Activated CD4-positive, alpha-beta memory T cell treated with anti-CD3 and anti-CD28 coated beads for 36 hours (primary cell): ENCODE data around the gene OSBPL10. TPM values are rescaled to one million over a fixed set of nuclear protein-coding genes. Genes with fewer than 3 reads are reported as not detected.

Experiments
- CTCF ChIA-PET: fragments of 350-600 bp; sonication (Branson Sonifier 250); formaldehyde crosslinking; loops from one replicate; lab custom pipeline; 2021; ENCODE audit warnings: antibody characterized with exemption, inconsistent platforms; lab: Charles Lee
- POLR2A ChIA-PET: fragments of 350-600 bp; sonication (Branson Sonifier 250); formaldehyde crosslinking; loops from one replicate; lab custom pipeline; 2021; ENCODE audit warnings: antibody characterized with exemption; lab: Charles Lee
- DNase-seq: peaks from one replicate; pipeline ENCODE4 v3.0.0-alpha.2; 2020
- H3K27ac Mint-ChIP-seq: one replicate; pipeline ENCODE4 v1.8.0; 2021; ENCODE audit warnings: mixed read lengths
- H3K27me3 Mint-ChIP-seq: one replicate; pipeline ENCODE4 v1.8.0; 2021; ENCODE audit warnings: mixed read lengths
- H3K36me3 Mint-ChIP-seq: one replicate; pipeline ENCODE4 v1.8.0; 2021; ENCODE audit warnings: mixed read lengths
- H3K4me1 Mint-ChIP-seq: one replicate; pipeline ENCODE4 v1.8.0; 2021; ENCODE audit warnings: low read depth, mixed read lengths
- H3K4me3 Mint-ChIP-seq: one replicate; pipeline ENCODE4 v1.8.0; 2021; ENCODE audit warnings: mild to moderate bottlenecking, mixed read lengths
- H3K9me3 Mint-ChIP-seq: one replicate; pipeline ENCODE4 v1.8.0; 2021; ENCODE audit warnings: mixed read lengths
- intact Hi-C: fragments of 100-400 bp; cut with micrococcal nuclease; formaldehyde crosslinking; loops from one replicate; pipeline ENCODE4 v1.15.1; 2023
- total RNA-seq, 2 experiments: library from RNA; stranded (reverse); gene quantifications; one replicate each; pipeline ENCODE4 v1.2.3, GENCODE V29; 2021

The OSBPL10 gene
- total RNA-seq, 2 experiments from 2014 or later = 3.4 to 3.5 TPM

GRCh38 chr3:31725976-31726375, 255.1 kb downstream of the OSBPL10 start:
- intact Hi-C loops = loop anchor here (2.0 kb wide), 1 partner anchor 43 kb away; no protein-coding TSS in a partner anchor
- DNase-seq = no peak
- POLR2A ChIA-PET = no interaction called here
- no peak overlapping the region for H3K4me3 Mint-ChIP-seq
- peaks cover 8% of the 10 kb centered on the region for H3K27me3 Mint-ChIP-seq
- H3K36me3 Mint-ChIP-seq = no peaks in the 10 kb centered on the region
- no peak overlapping the region for H3K27ac Mint-ChIP-seq
- no peaks in the 10 kb centered on the region for H3K9me3 Mint-ChIP-seq
- CTCF ChIA-PET = no interaction called here
- no peaks in the 10 kb centered on the region for H3K4me1 Mint-ChIP-seq

- no peak for DNase-seq
- intact Hi-C loops = loop anchor here (2.0 kb wide), 1 partner anchor 43 kb away; no protein-coding TSS in a partner anchor
- Mint-ChIP-seq H3K9me3 (no peaks in the 10 kb centered on the region), H3K36me3 (no peaks in the 10 kb centered on the region), H3K4me3 (no peak overlapping the region), H3K4me1 (no peaks in the 10 kb centered on the region), H3K27me3 (peaks cover 8% of the 10 kb centered on the region), H3K27ac (no peak overlapping the region)
- ChIA-PET POLR2A (no interaction called here), CTCF (interaction anchor here (0.6 to 1.5 kb wide), 6 partner anchors 9 to 294 kb away, joined by 3 to 5 read pairs (median 4); no protein-coding TSS in a partner anchor)
These were observed 255.5 kb downstream of the OSBPL10 start for GRCh38 chr3:31725568-31725967.

GRCh38 chr3:31724651-31725050, 256.4 kb downstream of the OSBPL10 start:
- no peak for DNase-seq

GRCh38 chr3:31724116-31724515, 256.9 kb downstream of the OSBPL10 start:
- no peaks in the 10 kb centered on the region for H3K9me3 Mint-ChIP-seq
- H3K4me1 Mint-ChIP-seq = no peaks in the 10 kb centered on the region
- peaks cover 8% of the 10 kb centered on the region for H3K27me3 Mint-ChIP-seq
- DNase-seq = no peak
- H3K4me3 Mint-ChIP-seq = no peak overlapping the region
- POLR2A ChIA-PET = no interaction called here
- no peaks in the 10 kb centered on the region for H3K36me3 Mint-ChIP-seq
- intact Hi-C loops = loop anchor here (2.0 kb wide), 1 partner anchor 45 kb away; no protein-coding TSS in a partner anchor
- CTCF ChIA-PET = interaction anchor here (0.9 to 1.6 kb wide), 10 partner anchors 14 to 427 kb away, joined by 3 to 9 read pairs (median 4); no protein-coding TSS in a partner anchor
- no peak overlapping the region for H3K27ac Mint-ChIP-seq

More at GRCh38 chr3:31724651-31725050, 256.4 kb downstream of the OSBPL10 start:
- H3K9me3 Mint-ChIP-seq = no peaks in the 10 kb centered on the region
- ChIA-PET CTCF (interaction anchor here (0.6 to 1.6 kb wide), 13 partner anchors 10 to 427 kb away, joined by 3 to 9 read pairs (median 4); no protein-coding TSS in a partner anchor), POLR2A (no interaction called here)
- H3K27ac Mint-ChIP-seq = no peak overlapping the region
- H3K36me3 Mint-ChIP-seq = no peaks in the 10 kb centered on the region
- H3K4me1 Mint-ChIP-seq = no peaks in the 10 kb centered on the region
- peaks cover 8% of the 10 kb centered on the region for H3K27me3 Mint-ChIP-seq
- intact Hi-C loops = loop anchor here (2.0 kb wide), 1 partner anchor 44 kb away; no protein-coding TSS in a partner anchor
- no peak overlapping the region for H3K4me3 Mint-ChIP-seq

- Mint-ChIP-seq H3K4me3 (no peak overlapping the region), H3K4me1 (no peaks in the 10 kb centered on the region), H3K27ac (no peak overlapping the region), H3K36me3 (no peaks in the 10 kb centered on the region), H3K9me3 (no peaks in the 10 kb centered on the region), H3K27me3 (peaks cover 9% of the 10 kb centered on the region)
- intact Hi-C loops = loop anchor here (2.0 kb wide), 1 partner anchor 45 kb away; no protein-coding TSS in a partner anchor
- DNase-seq = no peak
- ChIA-PET POLR2A (no interaction called here), CTCF (interaction anchor here (1.1 to 1.6 kb wide), 4 partner anchors 20 to 428 kb away, joined by 3 to 9 read pairs (median 4); no protein-coding TSS in a partner anchor)
These were observed 257.4 kb downstream of the OSBPL10 start for GRCh38 chr3:31723701-31724100.

- no peak for DNase-seq
- Mint-ChIP-seq H3K27ac (no peak overlapping the region), H3K4me1 (no peaks in the 10 kb centered on the region), H3K4me3 (no peak overlapping the region), H3K27me3 (peaks cover 9% of the 10 kb centered on the region), H3K9me3 (no peaks in the 10 kb centered on the region), H3K36me3 (no peaks in the 10 kb centered on the region)
- CTCF ChIA-PET = interaction anchor here (0.5 to 0.6 kb wide), 2 partner anchors 16 to 914 kb away, joined by 3 to 4 read pairs; no protein-coding TSS in a partner anchor
- intact Hi-C loops = no loop called here
- POLR2A ChIA-PET = no interaction called here
These were observed 259.4 kb downstream of the OSBPL10 start for GRCh38 chr3:31721676-31722075.

- Mint-ChIP-seq H3K27ac (no peak overlapping the region), H3K4me3 (no peak overlapping the region), H3K36me3 (no peaks in the 10 kb centered on the region), H3K9me3 (no peaks in the 10 kb centered on the region), H3K27me3 (peaks cover 5% of the 10 kb centered on the region), H3K4me1 (no peaks in the 10 kb centered on the region)
- ChIA-PET CTCF (no interaction called here), POLR2A (interaction anchor here (0.6 kb wide), 1 partner anchor 778 kb away, joined by 3 read pairs; no protein-coding TSS in a partner anchor)
- intact Hi-C loops = no loop called here
- no peak for DNase-seq
These were observed 266.4 kb downstream of the OSBPL10 start for GRCh38 chr3:31714495-31715280.

GRCh38 chr3:31713816-31714215, 267.2 kb downstream of the OSBPL10 start:
- no peaks in the 10 kb centered on the region for H3K9me3 Mint-ChIP-seq
- H3K4me1 Mint-ChIP-seq = no peaks in the 10 kb centered on the region
- ChIA-PET POLR2A (no interaction called here), CTCF (no interaction called here)
- H3K36me3 Mint-ChIP-seq = no peaks in the 10 kb centered on the region
- intact Hi-C loops = no loop called here
- H3K4me3 Mint-ChIP-seq = no peak overlapping the region
- no peak for DNase-seq
- peaks cover 5% of the 10 kb centered on the region for H3K27me3 Mint-ChIP-seq
- H3K27ac Mint-ChIP-seq = no peak overlapping the region

GRCh38 chr3:31710123-31710803, 270.8 kb downstream of the OSBPL10 start:
- H3K9me3 Mint-ChIP-seq = no peaks in the 10 kb centered on the region
- intact Hi-C loops = no loop called here
- POLR2A ChIA-PET = no interaction called here
- H3K36me3 Mint-ChIP-seq = no peaks in the 10 kb centered on the region
- CTCF ChIA-PET = interaction anchor here (0.8 kb wide), 1 partner anchor 14 kb away, joined by 4 read pairs; no protein-coding TSS in a partner anchor
- no peak for DNase-seq
- no peaks in the 10 kb centered on the region for H3K4me1 Mint-ChIP-seq
- no peak overlapping the region for H3K27ac Mint-ChIP-seq
- peaks cover 1% of the 10 kb centered on the region for H3K27me3 Mint-ChIP-seq
- no peak overlapping the region for H3K4me3 Mint-ChIP-seq

- Mint-ChIP-seq H3K4me3 (no peak overlapping the region), H3K27me3 (peaks cover 1% of the 10 kb centered on the region), H3K9me3 (no peaks in the 10 kb centered on the region), H3K36me3 (no peaks in the 10 kb centered on the region), H3K27ac (no peak overlapping the region), H3K4me1 (peaks cover 6% of the 10 kb centered on the region)
- ChIA-PET POLR2A (no interaction called here), CTCF (no interaction called here)
- no peak for DNase-seq
- intact Hi-C loops = no loop called here
These were observed 271.5 kb downstream of the OSBPL10 start for GRCh38 chr3:31709526-31709925.

- Mint-ChIP-seq H3K27ac (no peak overlapping the region), H3K27me3 (no peaks in the 10 kb centered on the region), H3K4me3 (no peak overlapping the region), H3K9me3 (no peaks in the 10 kb centered on the region), H3K36me3 (no peaks in the 10 kb centered on the region), H3K4me1 (peaks cover 6% of the 10 kb centered on the region)
- CTCF ChIA-PET = no interaction called here
- intact Hi-C loops = no loop called here
- POLR2A ChIA-PET = no interaction called here
- no peak for DNase-seq
These were observed 272.1 kb downstream of the OSBPL10 start for GRCh38 chr3:31709005-31709404.

- Mint-ChIP-seq H3K27me3 (peaks cover 8% of the 10 kb centered on the region), H3K27ac (no peak overlapping the region), H3K9me3 (no peaks in the 10 kb centered on the region), H3K36me3 (no peaks in the 10 kb centered on the region), H3K4me1 (peaks cover 6% of the 10 kb centered on the region), H3K4me3 (no peak overlapping the region)
- ChIA-PET POLR2A (no interaction called here), CTCF (interaction anchor here (1.1 kb wide), 1 partner anchor 17 kb away, joined by 3 read pairs; no protein-coding TSS in a partner anchor)
- no peak for DNase-seq
- intact Hi-C loops = no loop called here
These were observed 273.8 kb downstream of the OSBPL10 start for GRCh38 chr3:31707286-31707685.
